ENCODE measurements around the gene INTS11. TPM values are rescaled to one million over a fixed set of nuclear protein-coding genes. Genes with fewer than 3 reads are reported as not detected.

The INTS11 gene
- total and polyA plus RNA-seq, 2 experiments from 2014 or later, result 102 to 161 TPM

GRCh38 chr1:1355416-1355815, 31.0 kb upstream of the INTS11 start:
- no peaks in the 10 kb centered on the region for H3K9me3 Mint-ChIP-seq
- Histone ChIP-seq H3K79me2 (replicated peaks; ENCODE audit: insufficient read depth) (no peaks in the 10 kb centered on the region), H3K27me3 (ENCODE audit: insufficient read depth) (peaks cover 28% of the 10 kb centered on the region), H3K4me1 (ENCODE audit: insufficient read depth) (peaks cover 32% of the 10 kb centered on the region), H3K9me2 (ENCODE audit: insufficient read depth) (no peaks in the 10 kb centered on the region), H3K36me3 (ENCODE audit: insufficient read depth) (no peaks in the 10 kb centered on the region), H4K20me1 (replicated peaks; ENCODE audit: insufficient read depth) (no peaks in the 10 kb centered on the region; the same call in 1 of the 2 replicates), H2AFZ (no peak overlapping the region), H3K27ac (ENCODE audit: low read depth) (no peak overlapping the region), H3K4me3 (peak overlapping the region; percentile 69; the same call in 1 of the 2 replicates), H3F3A (replicated peaks; ENCODE audit: low read depth) (peaks cover 25% of the 10 kb centered on the region), H3K4me2 (peak overlapping the region; percentile 90; the same call in 1 of the 2 replicates)
- ATAC-seq (peak; percentile 2), DNase-seq (ENCODE audit: low spot score) (no peak)
- H3K27me3 Mint-ChIP-seq (ENCODE audit: insufficient read depth, low read depth, poor library complexity), result peaks cover 39% of the 10 kb centered on the region
- H3K4me3 Mint-ChIP-seq, result no peak overlapping the region
- no peaks in the 10 kb centered on the region for H3K36me3 Mint-ChIP-seq (ENCODE audit: low read depth)
- H3K4me1 Mint-ChIP-seq, result peaks cover 30% of the 10 kb centered on the region
- H3K27ac Mint-ChIP-seq, result no peak overlapping the region
- no peak for TF ChIP-seq ZNF114 (CRISPR knock-in tag; IDR thresholded peaks at IDR 0.05)
- TF ChIP-seq CTCF (conservative IDR thresholded peaks at IDR 0.05; ENCODE audit: low read depth in 2 of 2), result no peak
- no peak for TF ChIP-seq ZNF331 (CRISPR knock-in tag; IDR thresholded peaks at IDR 0.05; ENCODE audit: low read depth)
- TF ChIP-seq JUNB (IDR thresholded peaks at IDR 0.05; ENCODE audit: unreplicated experiment), result no peak
- no peak for TF ChIP-seq ZNF462 (CRISPR knock-in tag; IDR thresholded peaks at IDR 0.05)
- TF ChIP-seq EZH2 (IDR thresholded peaks at IDR 0.05; ENCODE audit: low read depth, unreplicated experiment), result no peak
- TF ChIP-seq CREB1 (CRISPR knock-in tag; IDR thresholded peaks at IDR 0.05; ENCODE audit: low read depth), result no peak
- no peak for TF ChIP-seq NANOG (IDR thresholded peaks at IDR 0.05; ENCODE audit: borderline replicate concordance)
- TF ChIP-seq REST (IDR thresholded peaks at IDR 0.05; ENCODE audit: unreplicated experiment), result no peak
- no peak for TF ChIP-seq ETS1 (IDR thresholded peaks at IDR 0.05)
- TF ChIP-seq POLR2AphosphoS5 (IDR thresholded peaks at IDR 0.05; ENCODE audit: low read depth), result no peak

Measured in GM23338 (cell line).